Calu3 (cell line): ENCODE measurements around the gene BORCS8. TPM values are rescaled to one million over a fixed set of nuclear protein-coding genes. Genes with fewer than 3 reads are reported as not detected.
A peak's percentile ranks its signal among the peaks of the same experiment; 100 is the strongest.

Source experiments
- BruUV-seq: library from RNA; stranded (reverse); fragments of 400-500 nt; replicated peaks from 2 replicates; lab custom pipeline; 2021; lab: Mats Ljungman, UMichigan
- CTCF ChIA-PET: fragments of 300-600 bp; sonication (Branson Sonifier 250); formaldehyde crosslinking; loops from one replicate; lab custom pipeline; 2022; ENCODE audit warnings: antibody characterized with exemption; lab: Charles Lee
- DNase-seq: peaks from one replicate; pipeline ENCODE4 v3.0.0; 2022
- H3K27ac Mint-ChIP-seq: one replicate; pipeline ENCODE4 v1.8.0; 2022; ENCODE audit warnings: mixed read lengths; ENCODE audit not compliant: unreplicated experiment
- H3K27me3 Mint-ChIP-seq: one replicate; pipeline ENCODE4 v1.8.0; 2022; ENCODE audit warnings: mixed read lengths; ENCODE audit not compliant: unreplicated experiment
- H3K36me3 Mint-ChIP-seq: one replicate; pipeline ENCODE4 v1.8.0; 2022; ENCODE audit warnings: mild to moderate bottlenecking, moderate library complexity, mixed read lengths; ENCODE audit not compliant: insufficient read depth, unreplicated experiment
- H3K4me1 Mint-ChIP-seq: one replicate; pipeline ENCODE4 v1.8.0; 2022; ENCODE audit warnings: mild to moderate bottlenecking, low read depth, mixed read lengths; ENCODE audit not compliant: unreplicated experiment
- H3K4me3 Mint-ChIP-seq: one replicate; pipeline ENCODE4 v1.8.0; 2022; ENCODE audit warnings: mild to moderate bottlenecking, low read depth, moderate library complexity, mixed read lengths; ENCODE audit not compliant: unreplicated experiment
- H3K9me3 Mint-ChIP-seq: one replicate; pipeline ENCODE4 v1.8.0; 2022; ENCODE audit warnings: low read depth, mixed read lengths; ENCODE audit not compliant: unreplicated experiment
- CTCF ChIP-seq: fragments of 200-600 bp; IDR thresholded peaks from one replicate; pipeline ENCODE4 v1.8.0; 2022; ENCODE audit warnings: antibody characterized with exemption; ENCODE audit not compliant: unreplicated experiment
- intact Hi-C: fragments of 100-400 bp; cut with micrococcal nuclease; formaldehyde crosslinking; loops from one replicate; pipeline ENCODE4 v1.10.0; 2022; ENCODE audit not compliant: unreplicated experiment
- total RNA-seq: library from RNA; stranded (reverse); gene quantifications from 2 replicates; pipeline ENCODE4 v1.2.3, GENCODE V29; 2022

BORCS8 gene
- total RNA-seq, 1 experiment from 2014 or later = 26.3 TPM

GRCh38 chr19:19169236-19170052 is 22.5 kb downstream of the BORCS8 start:
- CTCF ChIA-PET = interaction anchor here (1.0 kb wide), 1 partner anchor 33 kb away, joined by 3 read pairs; the partner anchor contains the start of gene NR2C2AP
- no peak overlapping the region for H3K27ac Mint-ChIP-seq
- no peaks in the 10 kb centered on the region for H3K27me3 Mint-ChIP-seq
- TF ChIP-seq CTCF = no peak
- DNase-seq = no peak
- peaks cover 18% of the 10 kb centered on the region for H3K36me3 Mint-ChIP-seq
- H3K4me3 Mint-ChIP-seq = peak overlapping the region; percentile 61
- no peaks in the 10 kb centered on the region for H3K9me3 Mint-ChIP-seq
- H3K4me1 Mint-ChIP-seq = no peaks in the 10 kb centered on the region
- intact Hi-C loops = no loop called here
- BruUV-seq = no TSS peak

GRCh38 chr19:19167612-19168011 is 24.3 kb downstream of the BORCS8 start:
- no peak for DNase-seq
- no TSS peak for BruUV-seq
- H3K36me3 Mint-ChIP-seq = peaks cover 23% of the 10 kb centered on the region
- no peaks in the 10 kb centered on the region for H3K4me1 Mint-ChIP-seq
- no peak for TF ChIP-seq CTCF
- CTCF ChIA-PET = no interaction called here
- no peaks in the 10 kb centered on the region for H3K27me3 Mint-ChIP-seq
- H3K4me3 Mint-ChIP-seq = no peak overlapping the region
- no peak overlapping the region for H3K27ac Mint-ChIP-seq
- intact Hi-C loops = no loop called here
- H3K9me3 Mint-ChIP-seq = no peaks in the 10 kb centered on the region

- CTCF ChIA-PET = no interaction called here
- intact Hi-C loops = no loop called here
- BruUV-seq = no TSS peak
- TF ChIP-seq CTCF = no peak
- Mint-ChIP-seq H3K9me3 (no peaks in the 10 kb centered on the region), H3K27me3 (no peaks in the 10 kb centered on the region), H3K4me3 (no peak overlapping the region), H3K36me3 (peaks cover 10% of the 10 kb centered on the region), H3K27ac (no peak overlapping the region), H3K4me1 (no peaks in the 10 kb centered on the region)
- no peak for DNase-seq
Observed at GRCh38 chr19:19165396-19165795, 26.6 kb downstream of the BORCS8 start.

- CTCF ChIA-PET = no interaction called here
- peaks cover 5% of the 10 kb centered on the region for H3K36me3 Mint-ChIP-seq
- no peaks in the 10 kb centered on the region for H3K9me3 Mint-ChIP-seq
- intact Hi-C loops = no loop called here
- no peaks in the 10 kb centered on the region for H3K4me1 Mint-ChIP-seq
- H3K27ac Mint-ChIP-seq = no peak overlapping the region
- no peak overlapping the region for H3K4me3 Mint-ChIP-seq
- no peak for TF ChIP-seq CTCF
- DNase-seq = no peak
- BruUV-seq = no TSS peak
- H3K27me3 Mint-ChIP-seq = no peaks in the 10 kb centered on the region
Observed at GRCh38 chr19:19162495-19162894, 29.5 kb downstream of the BORCS8 start.
